Left lung (tissue), 10 donors: ENCODE results near the gene DGKI. TPM values are rescaled to one million over a fixed set of nuclear protein-coding genes. Genes with fewer than 3 reads are reported as not detected.

Source experiments
- ATAC-seq: fragments of 200-7000 bp; cut with Tn5 transposase; one replicate; pipeline ENCODE4 v1.9.1; 2020; ENCODE audit warnings: moderate library complexity
- DNase-seq, 4 donors: peaks; one replicate each; pipeline ENCODE4 v3.0.0-alpha.2; 2013 to 2020
- H3K27ac ChIP-seq, 2 donors: fragments of 200-600 bp; sonication (generic) in 1 of 2; one replicate each; pipeline versions ENCODE4 v1.5.0 to v1.8.0; 2020 to 2021
- H3K27me3 ChIP-seq, 2 donors: fragments of 200-600 bp; sonication (generic) in 1 of 2; one replicate each; pipeline versions ENCODE4 v1.5.0 to v1.8.0; 2020 to 2021
- H3K36me3 ChIP-seq, 2 donors: fragments of 200-600 bp; sonication (generic) in 1 of 2; one replicate each; pipeline versions ENCODE4 v1.5.0 to v1.8.0; 2020 to 2021
- H3K4me1 ChIP-seq, 2 donors: fragments of 200-600 bp; one replicate each; pipeline ENCODE4 v1.8.0; 2021
- H3K4me3 ChIP-seq, 2 donors: fragments of 200-600 bp; sonication (generic) in 1 of 2; one replicate each; pipeline versions ENCODE4 v1.5.0 to v1.8.0; 2020 to 2021; ENCODE audit warnings: mild to moderate bottlenecking in 1 of 2
- H3K9me3 ChIP-seq, 2 donors: fragments of 200-600 bp; sonication (generic) in 1 of 2; one replicate each; pipeline versions ENCODE4 v1.5.0 to v1.8.0; 2020 to 2021
- intact Hi-C, 2 donors: fragments of 100-400 bp; cut with DNase I; formaldehyde crosslinking; loops; one replicate each; pipeline versions ENCODE4 v1.11.2 to v1.14.2; 2022
- polyA plus RNA-seq, 6 donors: library from polyadenylated mRNA; unstranded; fragments of 120-200 nt; gene quantifications; one replicate each; pipeline ENCODE4 v1.2.1, GENCODE V29; 2013; ENCODE audit not compliant: insufficient read length in 6 of 6
- total RNA-seq, 2 donors: library from RNA; stranded (reverse); fragmentation: NEBNext Ultra II Directional; extraction: Animal tissue kit (Norgen Biotek cat#: 25700); gene quantifications; one replicate each; pipeline ENCODE4 v1.2.1, GENCODE V29; 2021
- TF ChIP-seq, protein P1 (sequence below), 2 donors: fragments of 200-600 bp; sonication (generic) in 1 of 2; IDR thresholded peaks; one replicate each; pipeline versions ENCODE4 v1.5.0 to v1.8.0; 2021; ENCODE audit warnings: antibody characterized with exemption in 2 of 2
- donor health status: DM: no; HTN: yes; CAD: no.
- donor health status: DM: no; HTN: no; CAD: no.

Gene DGKI
- total and polyA plus RNA-seq, 8 donors, result 0.34 to 1.4 (median 0.50) TPM

DNA sequence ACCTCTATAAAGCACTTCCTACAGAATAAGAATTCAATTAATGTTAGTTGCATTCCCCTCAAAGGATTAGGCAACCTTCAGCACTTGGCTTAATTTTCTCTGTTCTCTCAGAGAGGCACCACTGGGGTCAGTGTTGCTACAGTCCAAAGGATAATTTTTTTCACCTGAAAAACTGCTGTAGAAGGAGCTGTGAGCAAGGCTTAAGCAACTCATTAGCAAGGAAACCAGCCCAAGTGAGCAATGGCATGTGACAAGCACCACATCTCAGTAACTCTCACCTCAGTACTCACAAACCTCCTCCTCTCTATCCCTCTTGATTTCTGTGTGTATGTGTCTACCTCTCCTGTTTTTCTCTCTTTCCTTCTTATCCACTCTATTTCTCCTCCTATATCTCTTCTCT lies 55.9 kb downstream of the DGKI start:
- intact Hi-C loops, result no loop called here
- no peaks in the 10 kb centered on the region for H3K4me1 ChIP-seq
- H3K27me3 ChIP-seq, result no peaks in the 10 kb centered on the region

DNA sequence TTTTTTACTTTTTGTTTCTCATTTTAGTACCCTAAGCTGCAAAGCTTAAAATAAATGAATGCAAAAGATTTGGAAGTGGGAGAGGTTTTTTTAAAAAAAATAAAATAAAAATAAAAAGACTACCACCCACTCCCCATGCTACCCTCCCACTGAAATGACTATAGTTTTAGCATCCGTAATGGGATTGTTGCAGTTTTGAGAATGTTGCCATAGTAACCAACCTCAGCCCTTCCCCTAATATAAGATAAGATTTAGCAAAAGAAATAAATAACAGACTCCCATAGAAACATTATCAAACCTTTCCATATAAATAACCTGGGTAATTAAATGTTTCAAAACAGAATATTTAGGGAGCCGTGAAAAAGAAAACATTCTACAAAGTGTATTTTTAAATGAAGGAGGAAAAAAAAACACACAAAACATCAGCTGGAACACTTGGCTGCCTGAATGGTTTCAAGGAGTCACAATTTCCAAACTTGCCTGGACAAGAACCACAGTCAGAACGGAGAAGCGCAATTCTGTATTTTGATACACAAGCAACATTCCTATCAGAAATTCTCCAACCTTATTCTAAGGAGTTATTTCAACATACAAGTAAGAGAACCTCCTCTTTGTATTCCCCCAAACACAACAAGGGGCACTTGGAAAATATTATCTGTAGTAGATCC lies 57.4 kb downstream of the DGKI start:
- no peak for ATAC-seq
- no peak for DNase-seq

More for the DNA sequence above, 55.9 kb downstream of the DGKI start:
- no peak for DNase-seq
- Histone ChIP-seq H3K36me3 (no peaks in the 10 kb centered on the region), H3K27ac (no peak overlapping the region), H3K9me3 (peaks cover 0 to 2% of the 10 kb centered on the region in 2 donors), H3K4me3 (no peak overlapping the region)
- TF ChIP-seq, protein P1, sequence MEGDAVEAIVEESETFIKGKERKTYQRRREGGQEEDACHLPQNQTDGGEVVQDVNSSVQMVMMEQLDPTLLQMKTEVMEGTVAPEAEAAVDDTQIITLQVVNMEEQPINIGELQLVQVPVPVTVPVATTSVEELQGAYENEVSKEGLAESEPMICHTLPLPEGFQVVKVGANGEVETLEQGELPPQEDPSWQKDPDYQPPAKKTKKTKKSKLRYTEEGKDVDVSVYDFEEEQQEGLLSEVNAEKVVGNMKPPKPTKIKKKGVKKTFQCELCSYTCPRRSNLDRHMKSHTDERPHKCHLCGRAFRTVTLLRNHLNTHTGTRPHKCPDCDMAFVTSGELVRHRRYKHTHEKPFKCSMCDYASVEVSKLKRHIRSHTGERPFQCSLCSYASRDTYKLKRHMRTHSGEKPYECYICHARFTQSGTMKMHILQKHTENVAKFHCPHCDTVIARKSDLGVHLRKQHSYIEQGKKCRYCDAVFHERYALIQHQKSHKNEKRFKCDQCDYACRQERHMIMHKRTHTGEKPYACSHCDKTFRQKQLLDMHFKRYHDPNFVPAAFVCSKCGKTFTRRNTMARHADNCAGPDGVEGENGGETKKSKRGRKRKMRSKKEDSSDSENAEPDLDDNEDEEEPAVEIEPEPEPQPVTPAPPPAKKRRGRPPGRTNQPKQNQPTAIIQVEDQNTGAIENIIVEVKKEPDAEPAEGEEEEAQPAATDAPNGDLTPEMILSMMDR (IDR thresholded peaks at IDR 0.05), result no peak
- no peak for ATAC-seq

DNA sequence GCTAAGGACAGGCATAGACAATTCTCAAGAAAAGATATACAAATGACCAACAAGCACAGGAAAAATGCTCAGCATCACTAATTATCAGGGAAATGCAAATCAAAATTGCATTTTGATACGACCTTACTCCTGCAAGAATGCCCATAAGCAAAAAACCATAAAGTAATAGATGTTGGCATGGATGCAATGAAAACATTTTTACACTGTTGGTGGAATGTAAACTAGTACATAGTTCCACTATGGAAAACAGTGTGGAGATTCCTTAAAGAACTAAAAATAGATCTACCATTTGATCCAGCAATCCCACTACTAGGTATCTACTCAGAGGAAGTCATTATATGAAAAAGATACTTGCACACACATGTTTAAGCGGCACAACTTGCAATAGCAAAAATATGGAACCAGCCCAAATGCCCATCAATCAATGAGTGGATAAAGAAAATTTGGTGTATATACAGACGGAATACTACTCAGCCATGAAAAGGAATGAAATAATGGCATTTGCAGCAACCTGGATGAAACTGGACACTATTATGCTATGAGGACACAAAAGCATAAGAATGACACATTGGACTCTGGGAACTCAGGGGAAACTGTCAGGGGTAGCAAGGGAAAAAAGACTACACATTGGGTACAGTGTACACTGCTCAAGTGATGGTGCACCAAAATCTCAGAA lies 59.3 kb downstream of the DGKI start:
- TF ChIP-seq, protein P1 (IDR thresholded peaks at IDR 0.05), result no peak
- intact Hi-C loops, result no loop called here
- no peak for ATAC-seq

More for the DNA sequence above, 57.4 kb downstream of the DGKI start:
- H3K36me3 ChIP-seq, result no peaks in the 10 kb centered on the region
- intact Hi-C loops, result no loop called here
- no peaks in the 10 kb centered on the region for H3K4me1 ChIP-seq
- H3K9me3 ChIP-seq, result peaks cover 0 to 2% of the 10 kb centered on the region in 2 donors
- TF ChIP-seq, protein P1 (IDR thresholded peaks at IDR 0.05), result no peak
- H3K27ac ChIP-seq, result no peak overlapping the region
- H3K4me3 ChIP-seq, result no peak overlapping the region
- H3K27me3 ChIP-seq, result no peaks in the 10 kb centered on the region

DNA sequence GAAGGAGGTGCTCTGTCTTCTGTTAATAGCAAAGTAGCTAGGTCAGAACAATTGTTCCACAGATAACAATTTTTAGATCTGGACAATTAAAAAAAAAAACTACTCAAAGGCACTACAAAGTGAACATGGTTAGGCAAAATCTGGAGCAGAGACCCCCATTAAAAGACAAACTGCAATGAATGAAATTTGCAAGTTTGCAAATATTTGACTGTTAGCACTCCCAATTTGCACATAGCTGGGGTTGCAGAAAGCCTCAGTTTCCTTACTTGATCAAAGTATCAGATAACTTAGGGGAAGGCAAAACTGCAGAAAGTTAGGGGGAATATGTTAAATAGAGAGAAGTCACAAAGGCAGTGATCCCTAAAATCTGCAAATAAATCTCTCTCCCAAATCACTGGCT lies 68.3 kb downstream of the DGKI start:
- intact Hi-C loops, result no loop called here
- Histone ChIP-seq H3K9me3 (no peaks in the 10 kb centered on the region), H3K27me3 (no peaks in the 10 kb centered on the region), H3K27ac (no peak overlapping the region), H3K4me1 (no peaks in the 10 kb centered on the region), H3K4me3 (no peak overlapping the region), H3K36me3 (no peaks in the 10 kb centered on the region)
- ATAC-seq (no peak), DNase-seq (no peak)
- TF ChIP-seq, protein P1 (IDR thresholded peaks at IDR 0.05), result no peak

More for the DNA sequence above, 59.3 kb downstream of the DGKI start:
- Histone ChIP-seq H3K4me1 (no peaks in the 10 kb centered on the region), H3K4me3 (no peak overlapping the region), H3K27ac (no peak overlapping the region), H3K36me3 (no peaks in the 10 kb centered on the region), H3K27me3 (no peaks in the 10 kb centered on the region), H3K9me3 (peaks cover 0 to 2% of the 10 kb centered on the region in 2 donors)
- DNase-seq, result no peak

DNA sequence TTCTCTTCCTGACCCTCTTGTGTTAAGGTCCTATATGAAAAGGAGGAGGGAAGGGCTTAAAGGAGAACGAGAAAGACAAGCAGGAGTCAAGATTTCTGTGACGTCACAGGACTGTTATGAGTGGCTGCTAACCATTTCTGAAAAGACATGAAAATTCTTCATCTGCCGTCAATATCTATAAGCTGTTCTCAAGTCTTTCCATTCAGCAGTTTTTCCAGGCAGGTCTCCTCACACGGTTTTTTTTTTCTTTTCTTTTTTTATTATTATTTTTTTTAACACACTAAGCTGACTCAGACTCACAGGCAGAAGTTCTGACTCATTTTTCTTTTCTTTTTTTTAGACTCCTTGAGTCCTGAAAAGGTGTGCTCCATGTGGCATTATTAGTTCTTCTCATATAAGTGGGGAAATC lies 72.0 kb downstream of the DGKI start:
- H3K9me3 ChIP-seq, result no peaks in the 10 kb centered on the region
- H3K4me1 ChIP-seq, result no peaks in the 10 kb centered on the region
- no peak overlapping the region for H3K4me3 ChIP-seq
- ATAC-seq (no peak), DNase-seq (no peak)
- no peak overlapping the region for H3K27ac ChIP-seq
- intact Hi-C loops, result no loop called here
- H3K27me3 ChIP-seq, result no peaks in the 10 kb centered on the region
- H3K36me3 ChIP-seq, result no peaks in the 10 kb centered on the region
- TF ChIP-seq, protein P1 (IDR thresholded peaks at IDR 0.05), result no peak
